Endothelial cell of umbilical vein (primary cell): ENCODE data around the gene SIDT1. TPM values are rescaled to one million over a fixed set of nuclear protein-coding genes. Genes with fewer than 3 reads are reported as not detected.

Experiments
- BruUV-seq: library from RNA; stranded (reverse); fragments of 400-500 nt; replicated peaks from 2 replicates; lab custom pipeline; 2021; lab: Mats Ljungman, UMichigan
- CTCF ChIA-PET: fragments of 300-600, 350-600 bp; sonication (Branson Sonifier 250); formaldehyde crosslinking; loops from one replicate; lab custom pipeline; 2021; ENCODE audit warnings: antibody characterized with exemption, inconsistent platforms; lab: Charles Lee
- POLR2A ChIA-PET: fragments of 300-600, 350-600 bp; sonication (Branson Sonifier 250); formaldehyde crosslinking; loops from one replicate; lab custom pipeline; 2021; ENCODE audit warnings: antibody characterized with exemption, inconsistent platforms; lab: Charles Lee
- DNase-seq: peaks from one replicate; pipeline ENCODE4 v3.0.0-alpha.2; 2011; ENCODE audit warnings: low read depth, low spot score
- FAIRE-seq: peaks from 2 replicates; lab custom pipeline; 2011; peaks lifted over from hg19 to GRCh38; lab: Jason Lieb, UNC
- H2AFZ ChIP-seq: 2 replicates; pipeline ENCODE4 v1.6.0; 2012; ENCODE audit warnings: low read depth, low read length, control low read depth, inconsistent platforms
- H3K27ac ChIP-seq: 2 replicates; pipeline ENCODE4 v1.5.1; 2011; ENCODE audit warnings: low read depth, mild to moderate bottlenecking, control low read depth, low read length, moderate library complexity; ENCODE audit not compliant: insufficient read depth
- H3K27me3 ChIP-seq, 2 experiments: 2 replicates each; pipeline versions ENCODE4 v1.6.0 to v1.6.1; 2011; ENCODE audit warnings: low read length in 2 of 2, mixed read lengths in 1 of 2; ENCODE audit not compliant: control insufficient read depth in 2 of 2, insufficient read depth in 2 of 2
- H3K36me3 ChIP-seq, 2 experiments: 2 replicates in 1 of 2; 3 replicates in 1 of 2; pipeline ENCODE4 v1.5.1; 2011; ENCODE audit warnings: low read length in 2 of 2, mild to moderate bottlenecking in 1 of 2, moderate library complexity in 1 of 2; ENCODE audit not compliant: control insufficient read depth in 2 of 2, insufficient read depth in 2 of 2; ENCODE audit errors: extremely low read depth in 1 of 2
- H3K4me1 ChIP-seq: 3 replicates; pipeline ENCODE4 v1.5.1; 2011; ENCODE audit warnings: mild to moderate bottlenecking, low read length; ENCODE audit not compliant: control insufficient read depth, insufficient read depth; ENCODE audit errors: extremely low read depth
- H3K4me2 ChIP-seq: 2 replicates; pipeline ENCODE4 v1.6.1; 2011; ENCODE audit warnings: low read length, control low read depth, mixed read lengths; ENCODE audit not compliant: insufficient read depth
- H3K4me3 ChIP-seq, 3 experiments: fragments of 200-600 bp in 1 of 3; sonication (generic), shearing (Covaris generic) in 1 of 3; replicated peaks in 1 of 3; 2 replicates each; pipeline ENCODE4 v1.5.1; 2011 to 2016; ENCODE audit warnings: control low read depth in 3 of 3, low read length in 3 of 3, mild to moderate bottlenecking in 2 of 3, inconsistent platforms in 1 of 3, low read depth in 1 of 3, moderate library complexity in 1 of 3; ENCODE audit not compliant: insufficient read depth in 1 of 3
- H3K79me2 ChIP-seq: 2 replicates; pipeline ENCODE4 v1.6.0; 2012; ENCODE audit warnings: low read length, inconsistent platforms; ENCODE audit not compliant: control insufficient read depth, insufficient read depth
- H3K9ac ChIP-seq: replicated peaks from 2 replicates; pipeline ENCODE3; 2011; ENCODE audit warnings: low read length, control low read depth; ENCODE audit not compliant: insufficient read depth; ENCODE audit errors: extremely low read depth
- H3K9me1 ChIP-seq: replicated peaks from 3 replicates; pipeline ENCODE4 v1.6.0; 2011; ENCODE audit warnings: mild to moderate bottlenecking, low read length; ENCODE audit not compliant: control insufficient read depth, insufficient read depth; ENCODE audit errors: extremely low read depth
- H3K9me3 ChIP-seq: replicated peaks from 2 replicates; pipeline ENCODE4 v1.5.1; 2012; ENCODE audit warnings: low read length, inconsistent platforms; ENCODE audit not compliant: control insufficient read depth, insufficient read depth
- H4K20me1 ChIP-seq: replicated peaks from 2 replicates; pipeline ENCODE3; 2011; ENCODE audit warnings: mild to moderate bottlenecking, low read length; ENCODE audit not compliant: control insufficient read depth, insufficient read depth; ENCODE audit errors: extremely low read depth
- CTCF ChIP-seq, 2 donors: IDR thresholded peaks; 1 replicate in 1 of 2; 2 replicates in 1 of 2; pipeline ENCODE4 v1.5.1; 2011; ENCODE audit warnings: low read length in 2 of 2, mild to moderate bottlenecking in 2 of 2, moderate library complexity in 2 of 2, control low read depth in 1 of 2, inconsistent platforms in 1 of 2, low read depth in 1 of 2; ENCODE audit not compliant: insufficient read depth in 1 of 2; ENCODE audit errors: extremely low read depth in 1 of 2
- EZH2 ChIP-seq: IDR thresholded peaks from 2 replicates; pipeline ENCODE4 v1.6.1; 2012; ENCODE audit warnings: borderline replicate concordance, low read depth, mild to moderate bottlenecking, moderate library complexity, low read length, inconsistent platforms; ENCODE audit not compliant: severe bottlenecking
- JUN ChIP-seq: IDR thresholded peaks from 2 replicates; pipeline ENCODE4 v1.6.1; 2011; ENCODE audit warnings: borderline replicate concordance, low read depth; ENCODE audit not compliant: insufficient read length, insufficient read depth
- MAX ChIP-seq: IDR thresholded peaks from 2 replicates; pipeline ENCODE4 v1.6.1; 2011; ENCODE audit not compliant: insufficient read depth, insufficient read length
- MYC ChIP-seq: IDR thresholded peaks from one replicate; pipeline ENCODE4 v1.6.1; 2011; ENCODE audit warnings: mild to moderate bottlenecking, low read depth, low read length
- dilution Hi-C: fragments of 300-500 bp; cut with MboI; formaldehyde crosslinking; loops from one replicate; pipeline ENCODE4 v1.15.0; 2019; ENCODE audit warnings: low sequenced_read_pairs; ENCODE audit not compliant: extremely low pct_ligation_motif_present
- intact Hi-C: fragments of 100-400 bp; cut with micrococcal nuclease; formaldehyde crosslinking; loops from one replicate; pipeline ENCODE4 v1.10.0; 2022
- polyA plus RNA-seq, 4 experiments: library from polyadenylated mRNA; depleted of rRNA in 3 of 4; stranded (reverse) in 3 of 4; unstranded in 1 of 4; fragments of >200 nt; gene quantifications; 2 replicates each; pipeline versions ENCODE4 v1.2.1 to v1.2.3, GENCODE V29; 2011 to 2012; ENCODE audit warnings: missing spikeins in 1 of 4
- total RNA-seq: library from RNA; stranded (reverse); gene quantifications from 2 replicates; pipeline ENCODE4 v1.2.3, GENCODE V29; 2021

Gene SIDT1
- total and polyA plus RNA-seq, 2 donors (not counting 3 experiments of a cell fraction or from before 2014, with no cell fraction given) = 0.07 TPM; not detected in 1

- DNase-seq = no peak
- Histone ChIP-seq H3K9me3 (no peaks in the 10 kb centered on the region), H3K27ac (no peak overlapping the region), H3K4me3 (no peak overlapping the region), H3K9ac (no peak overlapping the region), H3K4me1 (no peaks in the 10 kb centered on the region), H3K9me1 (no peaks in the 10 kb centered on the region), H2AFZ (no peak overlapping the region), H3K36me3 (no peaks in the 10 kb centered on the region), H4K20me1 (no peaks in the 10 kb centered on the region), H3K27me3 (no peaks in the 10 kb centered on the region), H3K4me2 (no peak overlapping the region), H3K79me2 (peaks cover 2% of the 10 kb centered on the region)
- ChIA-PET POLR2A (no interaction called here), CTCF (interaction anchor here (1.7 kb wide), 1 partner anchor 12 kb away, joined by 7 read pairs; no protein-coding TSS in a partner anchor)
- dilution Hi-C loops (no loop called here), intact Hi-C loops (no loop called here)
- no TSS peak for BruUV-seq
- TF ChIP-seq MYC = no peak
- TF ChIP-seq MAX = no peak
- no peak for TF ChIP-seq EZH2
- no peak for TF ChIP-seq CTCF (IDR thresholded peaks at IDR 0.05; ENCODE audit: extremely low read depth in 1 of 2, insufficient read depth in 1 of 2, low read depth in 1 of 2, low read length in 2 of 2)
- no peak for TF ChIP-seq JUN
- FAIRE-seq = no peak
These were observed 26.5 kb upstream of the SIDT1 start for GRCh38 chr3:113505867-113506266.
